ENCODE results near the gene BAZ1B.
"Not testable (repeated sequence)": the region's sequence is repeated elsewhere in the genome, so short reads cannot be mapped to it uniquely, and the experiment has no call there.

BAZ1B gene

GRCh38 chr7:73443548-73444255 is 78.4 kb downstream of the BAZ1B start:
- no peak for DNase-seq

GRCh38 chr7:73442903-73443500 is 79.1 kb downstream of the BAZ1B start:
- no peak for DNase-seq

- DNase-seq, result no peak
Observed at GRCh38 chr7:73442222-73442902, 79.7 kb downstream of the BAZ1B start.

GRCh38 chr7:73439410-73439704 is 82.7 kb downstream of the BAZ1B start:
- no peak for DNase-seq

GRCh38 chr7:73438547-73439409 is 83.3 kb downstream of the BAZ1B start:
- DNase-seq, result no peak

- DNase-seq, result no peak
Observed at GRCh38 chr7:73437621-73438416, 84.3 kb downstream of the BAZ1B start.

- no peak for DNase-seq
Observed at GRCh38 chr7:73437091-73437490, 85.0 kb downstream of the BAZ1B start.

- no peak for DNase-seq
Observed at GRCh38 chr7:73436031-73436929, 85.8 kb downstream of the BAZ1B start.

GRCh38 chr7:73435471-73436009 is 86.6 kb downstream of the BAZ1B start:
- DNase-seq, result no peak

- no peak for DNase-seq
Observed at GRCh38 chr7:73434701-73435069, 87.4 kb downstream of the BAZ1B start.

GRCh38 chr7:73433924-73434700 is 88.0 kb downstream of the BAZ1B start:
- no peak for DNase-seq

- no peak for DNase-seq
Observed at GRCh38 chr7:73432676-73433075, 89.4 kb downstream of the BAZ1B start.

- no peak for DNase-seq
Observed at GRCh38 chr7:73431041-73431835, 90.9 kb downstream of the BAZ1B start.

GRCh38 chr7:73430540-73430939 is 91.6 kb downstream of the BAZ1B start:
- DNase-seq, result not testable (repeated sequence)

GRCh38 chr7:73429622-73430505 is 92.2 kb downstream of the BAZ1B start:
- no peak for DNase-seq

- DNase-seq, result no peak
Observed at GRCh38 chr7:73429215-73429614, 92.9 kb downstream of the BAZ1B start.

- no peak for DNase-seq
Observed at GRCh38 chr7:73427902-73428787, 93.9 kb downstream of the BAZ1B start.
